ENCODE results near the gene ANKRD16.

DNA sequence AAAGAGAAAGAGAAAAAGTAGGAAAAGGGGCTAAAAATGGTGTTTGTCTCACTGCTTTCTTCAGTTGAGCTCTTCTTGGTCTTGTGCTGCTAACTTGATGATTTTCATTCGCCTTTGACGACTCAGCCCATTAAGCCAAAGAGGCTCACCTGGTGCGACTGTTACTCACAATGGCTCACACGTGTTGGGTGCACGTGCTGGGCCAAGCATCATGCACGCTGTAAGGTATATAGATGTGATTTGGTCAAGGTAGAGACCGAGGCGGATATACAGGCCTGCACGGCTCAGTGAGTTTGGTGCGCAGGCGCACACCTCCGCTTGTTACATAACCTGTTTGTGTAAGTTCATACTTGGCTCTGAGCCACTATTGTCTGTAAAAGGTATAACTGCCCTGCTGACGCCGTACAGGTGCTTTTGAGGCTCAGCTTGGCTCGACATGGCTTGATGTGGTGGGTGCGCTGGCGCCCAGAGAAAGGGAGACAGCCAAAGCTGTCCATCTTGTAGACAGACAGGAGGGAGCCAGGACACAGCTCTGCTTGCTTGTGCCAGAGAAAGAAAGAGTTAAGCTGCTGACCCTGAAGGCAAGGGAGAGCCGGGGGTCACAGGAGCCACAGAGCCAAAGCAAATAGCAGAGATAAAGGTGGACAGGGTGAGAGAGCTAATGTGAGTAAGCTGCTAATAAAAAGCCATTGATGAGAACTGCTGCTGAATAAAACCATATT lies 33.6 kb downstream of the ANKRD16 start:
- TF ChIP-seq, protein P1, sequence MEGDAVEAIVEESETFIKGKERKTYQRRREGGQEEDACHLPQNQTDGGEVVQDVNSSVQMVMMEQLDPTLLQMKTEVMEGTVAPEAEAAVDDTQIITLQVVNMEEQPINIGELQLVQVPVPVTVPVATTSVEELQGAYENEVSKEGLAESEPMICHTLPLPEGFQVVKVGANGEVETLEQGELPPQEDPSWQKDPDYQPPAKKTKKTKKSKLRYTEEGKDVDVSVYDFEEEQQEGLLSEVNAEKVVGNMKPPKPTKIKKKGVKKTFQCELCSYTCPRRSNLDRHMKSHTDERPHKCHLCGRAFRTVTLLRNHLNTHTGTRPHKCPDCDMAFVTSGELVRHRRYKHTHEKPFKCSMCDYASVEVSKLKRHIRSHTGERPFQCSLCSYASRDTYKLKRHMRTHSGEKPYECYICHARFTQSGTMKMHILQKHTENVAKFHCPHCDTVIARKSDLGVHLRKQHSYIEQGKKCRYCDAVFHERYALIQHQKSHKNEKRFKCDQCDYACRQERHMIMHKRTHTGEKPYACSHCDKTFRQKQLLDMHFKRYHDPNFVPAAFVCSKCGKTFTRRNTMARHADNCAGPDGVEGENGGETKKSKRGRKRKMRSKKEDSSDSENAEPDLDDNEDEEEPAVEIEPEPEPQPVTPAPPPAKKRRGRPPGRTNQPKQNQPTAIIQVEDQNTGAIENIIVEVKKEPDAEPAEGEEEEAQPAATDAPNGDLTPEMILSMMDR (IDR thresholded peaks at IDR 0.05), result no peak
- TF ChIP-seq EZH2 (IDR thresholded peaks at IDR 0.05; ENCODE audit: borderline replicate concordance, insufficient read depth, low read depth, low read length, poor library complexity, severe bottlenecking), result no peak

All from B cell (primary cell).